Activated CD8-positive, alpha-beta memory T cell treated with anti-CD3 and anti-CD28 coated beads, Interleukin-2, amount 50 U/mL, for 24 hours (primary cell): ENCODE data around the gene WNT3A.
"Not testable (repeated sequence)": the region's sequence is repeated elsewhere in the genome, so short reads cannot be mapped to it uniquely, and the experiment has no call there.

ENCODE experiments used
- DNase-seq: peaks from one replicate; pipeline ENCODE4 v3.0.0-alpha.2; 2020; ENCODE audit errors: extremely low read depth

The WNT3A gene

DNA sequence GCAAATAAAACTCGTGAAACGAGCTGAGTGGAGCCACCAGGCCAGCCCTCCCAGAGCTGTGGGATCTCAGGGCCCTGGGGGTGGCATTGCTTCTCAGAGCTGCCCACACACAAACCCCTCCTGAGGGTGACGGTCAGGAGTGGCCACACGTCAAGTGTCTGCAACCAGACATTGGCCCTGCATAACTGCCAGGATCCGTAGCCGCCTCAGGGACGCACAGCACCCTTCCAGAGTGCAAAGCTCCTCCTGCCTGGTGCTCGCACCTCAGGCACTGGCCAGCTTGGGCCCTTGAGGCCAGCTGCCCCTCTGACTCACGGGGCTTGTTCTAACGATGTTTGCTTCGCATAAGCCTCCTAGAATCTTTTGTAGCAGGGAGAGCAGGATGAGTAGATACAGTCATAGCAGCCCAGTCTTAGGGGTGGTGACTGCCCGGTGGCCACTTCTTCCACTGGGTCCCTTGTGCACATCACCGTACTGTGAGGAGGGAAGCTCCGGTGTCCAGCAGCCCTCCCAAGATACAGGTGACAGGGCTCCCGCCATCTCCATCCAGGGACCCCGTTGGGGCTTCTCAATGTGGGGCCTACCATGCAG is 5.0 kb downstream of the WNT3A start:
- no peak for DNase-seq

DNA sequence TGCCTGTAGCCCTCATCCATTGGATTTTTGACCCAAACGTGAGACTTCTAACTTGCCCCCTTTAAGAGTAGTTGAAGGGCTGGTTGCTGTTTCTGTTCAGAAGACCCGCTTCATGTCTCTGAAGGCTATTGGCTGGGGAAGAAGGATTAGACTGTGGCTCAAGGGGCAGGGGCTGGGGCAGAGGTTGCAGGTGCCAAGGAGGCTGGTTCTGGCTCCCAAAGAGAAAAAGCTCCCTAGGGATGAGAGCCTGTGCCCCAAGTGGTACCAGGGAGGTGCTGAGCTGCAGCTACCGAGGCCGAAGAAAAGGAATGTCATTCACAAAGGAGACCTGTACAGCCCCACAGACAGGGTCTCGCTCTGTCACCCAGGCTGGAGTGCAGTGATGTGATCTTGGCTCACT is 5.8 kb downstream of the WNT3A start:
- no peak for DNase-seq

DNA sequence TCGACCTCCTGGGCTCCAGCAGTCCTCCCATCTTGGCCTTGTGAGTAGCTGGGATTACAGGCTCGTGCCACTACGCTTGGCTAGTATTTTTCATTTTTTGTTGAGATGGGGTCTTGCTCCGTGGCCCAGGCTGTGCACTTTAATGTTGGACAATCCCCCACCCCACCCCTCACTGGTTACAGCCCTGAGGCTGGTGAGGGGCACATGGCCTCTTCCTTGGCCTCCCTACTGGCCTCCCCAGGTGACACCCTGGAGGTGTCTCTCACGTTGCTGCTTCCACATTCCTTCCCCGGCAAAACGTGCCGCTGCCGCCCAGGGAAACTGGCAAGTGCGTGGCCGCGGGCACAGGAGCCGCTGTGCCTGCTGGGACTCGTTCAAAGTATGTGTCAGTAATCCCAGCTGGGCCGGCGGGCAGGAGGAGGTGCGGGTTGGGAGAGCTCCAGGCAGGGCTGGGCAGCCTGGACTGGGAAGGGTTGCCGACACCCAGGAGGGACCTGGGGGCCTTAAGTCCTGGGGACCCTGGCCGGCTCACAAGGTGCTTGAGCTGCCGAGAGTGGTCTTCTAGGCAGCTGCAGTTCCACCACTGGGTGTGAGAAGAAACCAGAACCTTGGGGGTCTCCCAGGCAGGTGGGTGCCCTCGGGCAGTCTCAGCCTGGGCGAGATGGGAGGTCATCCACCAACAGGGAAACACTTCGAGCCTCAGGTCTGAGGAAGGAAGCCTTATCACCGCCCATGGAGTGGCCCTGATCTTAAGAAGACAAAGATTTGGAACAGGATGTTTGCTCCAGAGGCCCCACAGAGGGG is 6.5 kb downstream of the WNT3A start:
- no peak for DNase-seq

DNA sequence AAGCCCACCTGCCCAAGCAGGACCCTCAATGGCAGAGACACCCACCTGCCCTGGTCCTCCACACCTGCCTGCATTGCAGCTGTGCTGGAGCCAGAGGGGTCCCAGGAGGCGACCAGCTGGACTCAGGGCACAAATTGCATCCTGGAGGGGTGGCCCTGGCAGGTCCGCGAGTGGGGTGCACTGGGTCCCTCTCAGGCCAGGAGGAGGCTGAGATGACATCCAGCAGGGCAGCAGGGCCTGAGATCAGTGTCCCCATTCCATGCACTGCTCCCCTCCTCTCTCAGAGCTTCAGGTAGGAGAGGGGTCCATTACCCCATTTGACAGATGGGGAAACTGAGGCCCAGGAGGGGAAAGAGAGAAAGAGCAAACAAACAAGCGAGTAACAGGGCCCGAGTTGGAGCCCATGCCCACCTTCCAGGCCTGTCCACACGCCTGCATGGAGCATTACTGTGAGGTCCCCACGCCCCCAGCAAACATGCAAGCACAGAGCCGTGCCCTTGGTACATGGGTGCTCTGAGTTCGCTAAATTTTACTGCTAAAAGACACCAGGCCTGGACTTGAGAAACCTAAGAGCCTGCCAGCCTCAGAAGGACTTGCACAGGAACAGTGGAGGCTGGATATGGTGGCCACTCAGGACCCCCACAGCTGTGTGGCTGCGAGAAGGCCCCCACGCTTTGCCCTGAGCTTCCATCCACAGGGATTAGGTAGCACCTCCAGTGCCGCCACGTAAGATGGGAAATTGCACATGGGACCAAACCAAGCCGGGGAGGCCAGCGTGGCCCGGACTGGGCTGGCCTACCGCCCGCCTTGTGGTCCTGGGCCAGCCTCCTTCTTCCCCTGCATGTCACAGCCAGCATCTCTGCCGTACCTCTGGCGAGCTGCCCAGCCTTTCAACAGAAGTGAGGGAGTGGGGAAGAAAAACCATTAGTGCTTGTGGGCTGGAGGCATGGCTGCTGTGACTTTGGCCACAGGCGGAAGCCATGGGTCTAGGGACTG is 7.4 kb downstream of the WNT3A start:
- DNase-seq, result no peak

DNA sequence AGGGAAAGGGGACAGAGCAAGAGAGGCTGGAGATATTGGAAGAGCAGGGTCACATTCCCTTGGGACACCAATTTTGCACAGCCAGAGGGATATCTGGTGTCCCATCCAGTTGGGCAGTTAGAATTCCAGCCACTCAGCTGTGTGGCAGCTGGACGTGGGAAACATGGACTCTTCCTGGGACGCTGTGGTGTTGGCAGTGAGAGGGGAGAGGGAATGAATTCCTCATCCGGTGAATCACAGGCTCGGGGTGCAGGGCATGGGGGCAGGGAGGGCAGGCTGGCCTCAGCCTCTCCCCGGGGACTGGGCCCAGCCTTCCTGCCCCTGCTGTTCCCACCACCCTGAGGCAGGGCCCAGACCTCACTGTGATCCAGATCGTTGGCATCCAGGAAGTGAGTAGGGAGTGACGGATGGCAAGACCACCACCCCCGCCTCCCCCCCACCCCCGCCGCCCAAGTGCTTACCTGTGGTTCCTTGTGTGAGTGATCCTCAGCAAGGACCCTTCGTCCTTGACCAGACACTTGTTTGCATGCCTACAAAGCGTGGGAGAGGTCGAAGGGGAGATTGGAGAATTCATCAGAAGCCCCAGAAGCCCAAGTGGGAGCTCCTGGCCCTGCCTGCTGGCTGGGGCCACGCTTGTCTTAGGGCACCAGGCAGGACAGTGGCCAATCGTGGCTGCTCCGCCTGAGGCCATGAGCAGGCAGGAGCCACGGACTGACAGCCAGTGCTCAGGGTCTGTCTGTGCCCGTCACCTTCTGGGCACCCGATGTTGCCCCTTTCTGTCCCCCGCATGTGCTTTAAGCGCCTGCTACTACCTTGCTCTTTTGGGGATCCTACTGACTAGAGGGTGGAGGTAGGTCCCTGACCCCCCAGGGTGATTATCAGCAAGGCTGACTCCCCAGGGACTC is 8.7 kb downstream of the WNT3A start:
- DNase-seq, result no peak

DNA sequence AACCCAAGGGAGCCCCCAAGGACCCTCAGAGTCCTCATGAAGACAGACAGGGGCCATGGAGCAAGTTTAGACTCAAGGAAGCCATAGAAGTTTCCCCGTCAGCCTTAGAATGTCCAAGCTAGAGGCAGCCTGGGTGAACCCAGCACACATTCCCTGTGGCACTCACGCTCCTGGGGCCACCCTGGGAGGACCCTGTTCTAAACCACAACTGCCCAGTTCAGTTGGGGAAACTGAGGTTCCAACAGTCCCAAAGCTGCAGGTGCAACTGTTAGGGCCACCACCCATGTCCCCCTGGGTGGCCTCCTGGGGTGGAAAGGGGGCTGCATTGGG is 9.3 kb downstream of the WNT3A start:
- DNase-seq, result no peak

DNA sequence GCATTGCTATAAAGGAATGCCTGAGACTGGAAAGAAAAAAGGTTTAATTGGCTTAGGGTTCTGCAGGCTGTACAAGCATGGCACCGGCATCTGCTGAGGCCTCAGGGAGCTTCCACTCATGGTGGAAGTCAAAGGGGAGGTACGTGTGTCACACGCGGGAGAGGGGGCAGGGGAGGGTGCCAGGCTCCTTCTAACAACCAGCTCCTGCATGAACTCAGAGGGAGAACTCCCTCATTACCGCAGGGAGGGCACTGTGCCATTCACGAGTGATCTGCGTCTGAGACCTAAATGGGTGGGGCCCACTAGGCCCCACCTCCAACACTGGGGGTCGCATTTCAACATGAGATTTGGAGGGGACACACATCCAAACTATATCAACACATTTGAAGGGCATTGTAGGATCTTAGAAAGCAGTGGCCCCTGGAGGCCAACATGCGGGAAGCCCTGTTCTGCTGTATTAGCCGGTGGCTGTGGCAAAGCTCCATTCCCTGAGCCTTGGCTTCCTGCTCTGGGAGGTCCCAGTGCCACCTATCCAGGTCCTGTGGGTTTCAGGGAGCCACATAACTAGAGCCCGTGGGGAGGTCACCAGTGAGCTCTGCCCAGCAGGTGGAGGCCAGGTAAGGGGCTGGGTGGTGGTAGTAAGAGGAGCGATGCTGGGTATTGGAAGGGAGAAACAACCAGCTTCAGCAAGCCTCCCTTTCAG is 10.0 kb downstream of the WNT3A start:
- DNase-seq, result no peak

DNA sequence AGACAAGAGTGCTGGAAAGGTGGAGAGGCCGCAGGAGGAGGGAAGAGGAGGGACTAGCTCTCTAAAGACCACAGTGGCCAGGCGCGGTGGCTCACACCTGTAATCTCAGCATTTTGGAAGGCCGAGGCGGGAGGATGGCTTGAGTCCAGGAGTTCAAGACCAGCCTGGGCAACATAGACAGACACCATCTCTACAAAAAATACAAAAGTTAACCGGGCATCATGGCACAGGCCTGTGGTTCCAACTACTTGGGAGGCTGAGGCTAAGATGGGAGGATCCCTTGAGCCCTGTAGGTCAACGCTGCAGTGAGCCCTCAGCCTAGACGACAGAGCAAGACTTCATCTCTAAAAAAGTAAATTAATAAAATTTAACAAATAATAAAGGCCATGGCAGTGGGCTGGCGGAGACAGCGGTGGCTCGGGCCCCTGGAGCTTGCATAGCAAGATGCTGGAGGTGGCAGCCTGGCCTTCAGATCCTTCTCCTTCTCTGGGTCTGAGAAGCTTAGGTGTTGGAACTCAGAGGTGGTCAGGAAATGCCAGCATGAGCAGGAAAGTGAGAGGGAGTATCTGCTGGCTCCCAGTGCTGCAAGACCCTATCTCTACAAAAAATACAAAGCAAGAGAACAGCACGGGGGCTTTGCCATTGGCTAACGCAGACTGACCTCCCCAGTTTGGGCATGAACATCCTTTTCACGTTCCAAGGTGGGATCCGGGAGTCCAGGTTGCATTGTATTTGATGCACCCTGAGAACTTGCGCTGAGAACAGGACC is 10.7 kb downstream of the WNT3A start:
- DNase-seq, result no peak

DNA sequence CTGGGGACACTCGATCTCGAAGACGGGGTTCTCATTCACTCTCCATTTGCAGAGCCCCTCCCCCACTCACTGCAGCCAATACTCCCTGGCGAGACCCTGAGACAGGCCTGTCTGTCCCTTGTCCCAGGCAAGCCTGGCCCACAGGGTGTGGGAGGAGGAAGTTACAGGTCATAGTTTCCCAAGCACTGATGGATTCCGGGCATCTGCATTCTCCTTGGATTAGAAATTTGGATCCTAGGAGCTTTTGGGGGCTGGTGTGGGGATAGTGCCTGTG is 11.3 kb downstream of the WNT3A start:
- DNase-seq, result no peak

DNA sequence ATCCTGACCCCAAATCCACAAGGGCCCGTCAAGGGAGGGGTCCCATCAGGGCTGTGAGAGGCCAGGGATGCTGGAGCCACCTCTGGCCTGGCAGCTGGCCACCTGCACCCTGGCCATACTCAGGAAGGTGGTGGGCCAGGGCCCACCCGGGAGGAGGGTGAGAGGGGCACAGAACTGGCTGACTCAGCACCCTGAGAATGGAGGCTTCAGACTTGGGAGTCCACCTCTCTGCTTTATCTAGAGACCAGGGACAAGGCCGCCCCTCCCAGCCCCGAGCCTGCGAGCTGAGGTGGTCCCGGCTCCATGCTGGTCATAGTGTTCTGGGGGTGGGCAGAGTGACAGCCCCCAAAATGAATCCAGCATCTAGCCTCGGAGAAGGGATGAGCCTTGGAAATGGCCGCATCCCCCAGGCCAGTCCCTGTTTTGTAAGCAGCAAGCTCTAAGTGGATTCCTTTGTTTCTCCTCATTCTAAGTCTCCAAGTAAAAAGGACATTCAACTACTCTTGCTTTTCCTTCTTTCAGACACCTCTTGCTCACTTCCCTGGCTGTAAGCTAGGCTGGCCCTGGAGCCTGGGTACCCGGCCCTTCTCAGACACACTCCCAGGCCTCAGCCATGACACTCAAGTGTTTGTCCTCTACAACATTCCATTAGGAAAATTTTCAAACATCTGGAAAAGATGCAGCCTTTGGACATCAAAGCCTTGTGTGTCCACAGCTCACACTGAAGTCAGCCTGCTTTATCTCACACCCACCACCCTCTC is 12.3 kb downstream of the WNT3A start:
- DNase-seq, result no peak

DNA sequence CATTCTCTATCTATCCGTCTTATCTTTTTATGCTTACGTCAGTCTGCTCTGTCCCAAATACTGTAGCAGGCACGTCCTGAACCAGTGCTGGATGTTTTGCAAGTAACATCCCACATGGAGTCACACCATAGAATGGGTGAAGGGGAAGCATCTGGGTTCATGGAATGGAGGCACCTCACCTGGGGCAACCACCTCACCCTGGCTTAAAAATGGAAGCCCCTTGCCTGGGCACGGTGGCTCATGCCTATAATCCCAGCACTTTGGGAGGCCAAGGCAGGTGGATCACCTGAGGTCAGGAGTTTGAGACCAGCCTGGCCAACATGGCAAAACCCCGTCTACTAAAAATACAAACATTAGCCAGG is 12.9 kb downstream of the WNT3A start:
- DNase-seq, result not testable (repeated sequence)

DNA sequence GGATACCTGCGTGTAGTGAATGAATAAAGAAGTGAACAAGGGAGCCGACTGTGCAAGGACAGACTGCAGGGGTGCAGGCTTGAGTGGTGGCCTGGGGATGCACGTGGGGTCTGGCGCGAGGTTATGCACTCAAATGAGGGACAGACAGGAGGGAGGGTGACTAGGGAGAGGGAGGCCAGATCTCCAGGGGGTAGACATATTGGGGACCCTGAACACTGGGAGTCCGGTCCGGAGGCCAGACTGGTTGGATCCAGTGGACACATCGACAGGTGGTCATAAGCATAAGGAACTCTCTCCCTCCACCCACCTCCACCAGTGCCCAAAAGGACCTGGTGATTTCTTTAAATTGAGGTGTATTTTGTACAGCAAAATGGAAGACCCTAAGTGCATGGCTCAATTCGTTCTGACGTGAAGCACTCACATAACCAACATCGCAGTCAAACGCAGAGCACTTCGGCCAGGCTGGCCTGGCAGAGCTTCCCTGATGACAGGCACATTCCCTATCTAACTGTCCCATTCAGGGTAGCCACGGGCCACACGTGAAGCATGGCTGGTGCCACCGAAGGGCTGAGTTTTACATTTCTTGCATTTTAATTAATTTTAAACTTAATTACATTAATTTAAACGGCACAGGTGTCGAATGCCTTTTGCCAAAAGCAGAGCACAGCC is 14.0 kb downstream of the WNT3A start:
- no peak for DNase-seq

DNA sequence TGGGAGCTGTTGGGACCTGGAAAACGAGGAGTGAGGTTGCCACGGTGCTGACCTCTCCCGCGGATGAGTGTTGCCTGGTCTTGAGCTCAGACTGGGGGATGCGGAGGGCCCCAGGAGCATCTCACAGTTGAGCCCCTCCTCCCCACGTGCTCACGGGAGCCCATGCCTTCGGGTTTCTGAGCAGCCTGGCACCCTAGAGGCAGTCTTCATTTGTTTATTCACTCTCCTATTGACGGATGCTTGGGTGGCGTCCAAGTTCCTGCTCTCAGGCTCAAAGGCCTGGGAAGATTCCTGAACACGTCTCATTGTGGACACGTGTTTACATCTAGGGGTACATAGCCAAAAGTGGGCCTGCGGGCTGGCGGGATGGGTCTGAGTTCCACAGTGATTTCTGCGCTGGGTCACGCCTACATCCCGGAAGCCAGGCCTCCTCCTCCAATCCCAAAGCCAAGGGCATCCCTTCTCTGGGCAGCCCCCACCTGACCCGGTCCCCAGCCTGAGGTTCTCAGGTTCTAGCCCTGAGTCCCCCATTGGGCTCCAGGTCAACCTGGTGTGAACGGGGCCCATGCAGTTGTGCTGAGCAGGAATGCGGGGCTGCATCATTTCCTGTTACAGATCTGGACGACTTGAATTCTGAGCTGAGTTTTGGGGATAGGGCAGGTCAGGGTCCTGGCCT is 14.7 kb downstream of the WNT3A start:
- DNase-seq, result no peak

DNA sequence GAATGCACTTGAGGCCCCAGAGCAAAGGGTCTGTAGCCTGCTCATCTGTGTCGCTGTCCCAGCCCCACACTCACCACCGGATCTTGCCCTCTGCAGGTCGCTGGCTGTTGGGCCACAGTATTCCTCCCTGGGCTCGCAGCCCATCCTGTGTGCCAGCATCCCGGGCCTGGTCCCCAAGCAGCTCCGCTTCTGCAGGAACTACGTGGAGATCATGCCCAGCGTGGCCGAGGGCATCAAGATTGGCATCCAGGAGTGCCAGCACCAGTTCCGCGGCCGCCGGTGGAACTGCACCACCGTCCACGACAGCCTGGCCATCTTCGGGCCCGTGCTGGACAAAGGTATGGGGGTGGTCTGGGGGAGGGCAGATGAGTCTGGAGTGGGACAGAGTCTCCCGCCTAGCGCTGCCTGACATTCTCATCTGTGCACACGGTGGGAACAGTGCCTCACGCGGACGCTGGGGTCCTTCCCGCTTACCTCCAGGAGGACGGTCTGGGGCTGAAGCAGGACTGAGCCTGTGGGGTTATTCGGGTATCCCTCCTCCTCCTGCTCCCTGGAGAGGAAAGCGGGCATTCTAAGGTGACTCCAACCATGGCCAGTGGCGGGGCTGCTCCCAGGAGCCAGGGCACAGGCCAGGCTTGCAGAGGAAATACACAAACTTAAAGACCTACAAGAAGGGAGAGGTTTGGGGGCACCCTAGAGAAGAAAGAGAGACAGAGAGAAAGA is 15.9 kb downstream of the WNT3A start:
- no peak for DNase-seq

DNA sequence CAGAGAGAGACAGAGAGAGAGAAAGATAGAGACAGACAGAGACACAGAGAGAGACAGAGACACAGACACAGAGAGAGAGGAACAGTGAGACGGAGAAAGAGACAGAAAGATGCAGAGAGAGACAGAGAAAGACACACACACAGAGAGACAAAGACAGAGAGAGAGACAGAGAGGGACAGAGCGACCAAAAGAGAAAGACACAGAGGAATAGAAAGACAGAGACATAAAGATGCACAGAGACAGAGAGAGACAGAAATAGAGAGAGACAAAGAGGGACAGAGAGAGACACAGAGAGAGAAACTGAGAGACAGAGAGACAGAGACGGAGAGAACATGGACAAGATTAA is 16.5 kb downstream of the WNT3A start:
- no peak for DNase-seq

DNA sequence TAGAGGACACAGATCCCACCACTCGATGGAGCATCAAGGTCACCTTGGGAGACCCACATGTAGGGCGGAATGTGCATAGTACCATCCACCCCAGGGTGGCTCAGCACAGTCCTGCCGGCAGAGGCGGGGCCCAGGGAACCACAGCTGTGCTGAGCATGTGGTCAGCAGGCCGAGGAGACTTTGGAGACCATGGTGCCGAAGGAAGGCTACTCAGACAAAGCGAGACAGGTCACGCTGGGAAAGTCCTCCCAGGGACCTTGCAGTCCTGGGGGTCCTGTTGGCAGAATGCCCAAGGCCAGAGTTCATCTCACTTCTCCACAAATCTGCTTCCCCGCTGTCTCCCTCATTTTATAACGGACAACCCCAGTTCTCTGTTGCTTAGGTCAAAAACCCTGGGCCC is 22.5 kb downstream of the WNT3A start:
- no peak for DNase-seq

DNA sequence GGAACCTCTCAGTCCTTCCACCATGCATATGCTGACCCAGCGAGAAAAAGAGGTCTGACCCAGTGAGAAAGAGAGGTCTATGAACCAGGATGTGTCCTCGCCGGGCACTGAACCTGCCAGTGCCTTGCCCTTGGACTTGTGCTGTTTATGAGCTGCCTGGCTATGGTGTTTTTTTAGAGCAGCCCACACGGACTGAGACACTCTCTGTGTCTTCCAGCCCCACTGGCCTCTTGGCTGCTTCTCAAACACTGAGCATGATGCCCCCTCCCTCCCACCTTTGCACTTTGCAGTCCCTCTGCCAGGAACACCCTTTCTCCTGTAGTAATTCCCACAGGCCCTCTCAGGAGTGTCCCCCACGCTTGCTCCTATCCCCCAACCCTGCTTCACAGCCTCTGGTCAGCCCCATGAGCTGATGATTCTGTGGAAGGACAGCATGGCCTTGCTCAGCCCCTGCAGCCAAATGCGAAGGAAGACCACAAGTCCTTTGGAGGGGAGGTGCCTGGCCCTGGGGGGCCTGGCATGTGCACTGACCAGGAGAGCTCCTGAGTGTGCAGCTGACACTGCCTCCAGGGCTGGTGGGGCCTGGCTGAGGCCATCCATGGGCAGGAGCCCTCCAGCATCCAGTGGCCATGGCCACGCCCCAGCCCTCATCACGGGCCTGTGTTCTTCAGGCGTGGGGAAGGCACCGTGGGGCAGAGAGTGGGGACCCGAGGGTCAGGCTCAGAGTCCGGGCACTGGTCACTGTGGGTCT is 23.8 kb downstream of the WNT3A start:
- DNase-seq, result no peak
